Measurements from ENCODE around the gene STRIP1. TPM values are rescaled to one million over a fixed set of nuclear protein-coding genes. Genes with fewer than 3 reads are reported as not detected.

Gene STRIP1
- total and polyA plus RNA-seq, 2 of the 8 experiments (the other 6 are each of a cell fraction or from before 2014, with no cell fraction given), result 21.3 to 45.6 TPM

GRCh38 chr1:109988349-109988914 lies 46.0 kb upstream of the STRIP1 start:
- Histone ChIP-seq H3K36me3 (ENCODE audit: control insufficient read depth in 2 of 4, insufficient read depth in 4 of 4, low read length in 3 of 4) (peaks cover 0 to 8% (median 3%) of the 10 kb centered on the region in 4 experiments; a peak in 3 of 8 replicates), H2BK12ac (ENCODE audit: low read depth, low read length) (no peak overlapping the region), H3K27ac (ENCODE audit: low read depth, low read length) (no peak overlapping the region), H3K4ac (replicated peaks; ENCODE audit: insufficient read length, low read depth, low read length) (no peak overlapping the region), H3K9ac (replicated peaks in 1 of 4; ENCODE audit: extremely low read depth in 1 of 4, low read depth in 3 of 4, low read length in 3 of 4) (no peak overlapping the region), H4K91ac (replicated peaks; ENCODE audit: insufficient read length, low read length) (no peak overlapping the region), H3K18ac (ENCODE audit: extremely low read depth, low read length) (no peak overlapping the region), H4K5ac (ENCODE audit: insufficient read length, low read depth, low read length) (no peak overlapping the region), H3K23ac (ENCODE audit: insufficient read length) (no peak overlapping the region), H3K23me2 (ENCODE audit: low read depth, low read length) (peaks cover 4% of the 10 kb centered on the region; the same call in 1 of the 2 replicates), H2BK20ac (ENCODE audit: low read length) (no peak overlapping the region), H3K27me3 (replicated peaks in 1 of 4; ENCODE audit: control insufficient read depth in 3 of 4, extremely low read depth in 1 of 4, insufficient read depth in 3 of 4, low read length in 3 of 4) (no peaks in the 10 kb centered on the region), H3K9me3 (ENCODE audit: insufficient read depth in 2 of 2, low read depth in 1 of 2, low read length in 1 of 2) (no peaks in the 10 kb centered on the region), H2AK5ac (ENCODE audit: low read depth, low read length) (no peak overlapping the region), H3K4me1 (replicated peaks in 1 of 4; ENCODE audit: control insufficient read depth in 3 of 4, insufficient read depth in 4 of 4, low read length in 3 of 4) (peaks cover 4 to 12% (median 11%) of the 10 kb centered on the region in 4 experiments; a peak in 6 of 7 replicates), H2BK5ac (ENCODE audit: low read depth, low read length) (no peak overlapping the region), H3K4me3 (ENCODE audit: extremely low read depth in 1 of 4, insufficient read depth in 2 of 4, low read depth in 3 of 4, low read length in 4 of 4) (no peak overlapping the region), H3K14ac (ENCODE audit: insufficient read length) (no peak overlapping the region), H3K79me1 (ENCODE audit: low read depth, low read length) (peaks cover 5% of the 10 kb centered on the region; the same call in 1 of the 2 replicates), H3K56ac (replicated peaks; ENCODE audit: insufficient read length, low read depth, low read length) (no peak overlapping the region), H4K20me1 (replicated peaks in 1 of 2; ENCODE audit: control insufficient read depth in 1 of 2, insufficient read depth in 2 of 2, low read length in 2 of 2) (peaks cover 12 to 14% of the 10 kb centered on the region in 2 experiments), H4K8ac (ENCODE audit: extremely low read depth, insufficient read depth, low read length) (no peak overlapping the region), H2BK120ac (replicated peaks; ENCODE audit: low read depth, low read length) (no peak overlapping the region), H2AFZ (ENCODE audit: low read length) (no peak overlapping the region), H3K79me2 (ENCODE audit: control insufficient read depth in 1 of 2, insufficient read depth in 2 of 2, low read length in 2 of 2) (peaks cover 8 to 79% of the 10 kb centered on the region in 2 experiments), H2BK15ac (ENCODE audit: low read length) (no peak overlapping the region), H3K4me2 (ENCODE audit: insufficient read depth in 1 of 2, low read depth in 2 of 2, low read length in 2 of 2) (no peak overlapping the region)
- ChIA-PET CTCF (ENCODE audit: partially characterized antibody) (interaction anchor here (0.6 to 18.1 kb wide), 6 partner anchors 8 to 334 kb away, joined by 3 to 700 read pairs (median 4); no protein-coding TSS in a partner anchor), POLR2A (ENCODE audit: partially characterized antibody) (interaction anchor here (1.2 to 1.5 kb wide), 2 partner anchors 16 to 301 kb away, joined by 4 to 5 read pairs; partner anchors contain the start of gene GSTM1)
- FAIRE-seq (no peak), DNase-seq (ENCODE audit: low read depth in 1 of 2, low spot score in 2 of 2) (no peak)
- WGBS, 2 experiments (ENCODE audit: extremely low coverage in 1 of 2, insufficient coverage in 1 of 2, insufficient read length in 1 of 2, insufficient replicate concordance in 2 of 2, low coverage in 1 of 2, low lambda C conversion rate in 2 of 2, missing lambda C conversion rate in 1 of 2), result 91% methylated on average over 3 of the region's 3 CpGs; no CpG with 5 or more reads in 1 of the 2 experiments
- TF ChIP-seq KDM5A (IDR thresholded peaks at IDR 0.05; ENCODE audit: low read length) (no peak), ATF2 (IDR thresholded peaks at IDR 0.05; ENCODE audit: low read length) (no peak), EP300 (IDR thresholded peaks at IDR 0.05; ENCODE audit: borderline replicate concordance in 1 of 2, low read depth in 2 of 2, low read length in 2 of 2) (no peak), CHD2 (IDR thresholded peaks at IDR 0.05; ENCODE audit: low read length) (no peak), BACH1 (IDR thresholded peaks at IDR 0.05; ENCODE audit: low read length) (no peak)
